Activated T-helper 17 cell treated with anti-CD3 and anti-CD28 coated beads, Interleukin-2, amount 50 U/mL, for 72 hours (primary cell): Measurements from ENCODE around the gene CRLF3. TPM values are rescaled to one million over a fixed set of nuclear protein-coding genes. Genes with fewer than 3 reads are reported as not detected.
"Not testable (repeated sequence)": the region's sequence is repeated elsewhere in the genome, so short reads cannot be mapped to it uniquely, and the experiment has no call there.

Experiments used
- ATAC-seq: fragments of 150-1000 bp; cut with Tn5 transposase; replicated peaks from 2 replicates; pipeline ENCODE4 v1.10.0; 2021; ENCODE audit warnings: mild to moderate bottlenecking, moderate library complexity
- H3K27ac Mint-ChIP-seq: one replicate; pipeline ENCODE4 v1.8.0; 2022; ENCODE audit warnings: mixed read lengths
- H3K27me3 Mint-ChIP-seq: one replicate; pipeline ENCODE4 v1.8.0; 2022; ENCODE audit warnings: mixed read lengths
- H3K36me3 Mint-ChIP-seq: one replicate; pipeline ENCODE4 v1.8.0; 2022; ENCODE audit warnings: low read depth, mild to moderate bottlenecking, mixed read lengths
- H3K4me1 Mint-ChIP-seq: one replicate; pipeline ENCODE4 v1.8.0; 2022; ENCODE audit warnings: mixed read lengths
- H3K4me3 Mint-ChIP-seq: one replicate; pipeline ENCODE4 v1.8.0; 2022; ENCODE audit warnings: mild to moderate bottlenecking, mixed read lengths
- H3K9me3 Mint-ChIP-seq: one replicate; pipeline ENCODE4 v1.8.0; 2022; ENCODE audit warnings: mixed read lengths
- total RNA-seq, 2 donors: library from RNA; stranded (reverse); gene quantifications; one replicate each; pipeline ENCODE4 v1.2.3, GENCODE V29; 2022

The CRLF3 gene
- total RNA-seq, 2 donors from 2014 or later = 42.9 to 55.4 TPM

DNA sequence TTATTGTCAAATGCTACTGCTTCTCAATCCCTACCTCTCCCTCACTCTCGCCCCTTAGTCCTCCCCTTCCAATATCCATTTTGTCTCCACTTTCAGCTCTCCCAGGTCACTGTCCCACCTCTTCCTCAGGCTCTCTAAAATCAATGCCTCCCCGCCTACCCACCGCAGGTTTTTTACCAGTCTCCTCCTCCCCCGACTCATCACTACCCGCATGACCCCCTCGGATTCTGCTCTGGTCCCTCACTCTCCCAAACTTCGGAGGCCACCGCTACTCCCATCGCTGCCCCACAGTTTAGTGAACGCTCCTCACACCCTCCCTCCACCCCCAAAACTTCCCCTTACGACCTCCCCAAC, 513 bp downstream of the CRLF3 start:
- peak; percentile 17 for ATAC-seq
- H3K4me1 Mint-ChIP-seq = peaks cover 21% of the 10 kb centered on the region
- peak overlapping the region; percentile 99 for H3K4me3 Mint-ChIP-seq
- no peaks in the 10 kb centered on the region for H3K9me3 Mint-ChIP-seq
- H3K27me3 Mint-ChIP-seq = no peaks in the 10 kb centered on the region
- H3K36me3 Mint-ChIP-seq = peaks cover 39% of the 10 kb centered on the region
- peak overlapping the region; percentile 95 for H3K27ac Mint-ChIP-seq

DNA sequence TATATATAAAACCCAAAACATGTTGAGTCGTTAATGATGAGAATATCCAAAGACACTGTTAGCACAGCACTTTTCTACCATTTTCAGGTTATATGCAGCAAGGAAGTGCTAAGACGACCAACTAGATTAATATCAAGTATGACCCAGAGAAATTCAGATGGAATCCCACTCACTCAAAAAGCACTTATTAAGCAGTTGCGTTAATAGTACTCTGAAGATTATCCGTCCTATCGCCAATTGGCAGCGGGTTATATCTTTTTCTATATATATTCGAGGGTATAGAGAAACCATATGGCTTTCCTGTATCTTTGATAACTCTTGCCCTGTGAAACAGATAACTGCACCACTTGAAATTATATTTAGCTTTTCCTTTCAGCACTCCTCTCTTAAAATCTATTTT, 1.1 kb downstream of the CRLF3 start:
- Mint-ChIP-seq H3K27me3 (no peaks in the 10 kb centered on the region), H3K4me1 (peaks cover 21% of the 10 kb centered on the region), H3K36me3 (peaks cover 45% of the 10 kb centered on the region), H3K4me3 (peak overlapping the region; percentile 99), H3K27ac (peak overlapping the region; percentile 95), H3K9me3 (no peaks in the 10 kb centered on the region)
- no peak for ATAC-seq

- H3K27ac Mint-ChIP-seq = peak overlapping the region; percentile 83
- H3K4me1 Mint-ChIP-seq = peaks cover 21% of the 10 kb centered on the region
- ATAC-seq, H3K27me3 Mint-ChIP-seq, H3K9me3 Mint-ChIP-seq: not testable (repeated sequence)
- peak overlapping the region; percentile 99 for H3K4me3 Mint-ChIP-seq
- H3K36me3 Mint-ChIP-seq = peaks cover 50% of the 10 kb centered on the region
Observed at GRCh38 chr17:30822919-30823318, 1.6 kb downstream of the CRLF3 start.

DNA sequence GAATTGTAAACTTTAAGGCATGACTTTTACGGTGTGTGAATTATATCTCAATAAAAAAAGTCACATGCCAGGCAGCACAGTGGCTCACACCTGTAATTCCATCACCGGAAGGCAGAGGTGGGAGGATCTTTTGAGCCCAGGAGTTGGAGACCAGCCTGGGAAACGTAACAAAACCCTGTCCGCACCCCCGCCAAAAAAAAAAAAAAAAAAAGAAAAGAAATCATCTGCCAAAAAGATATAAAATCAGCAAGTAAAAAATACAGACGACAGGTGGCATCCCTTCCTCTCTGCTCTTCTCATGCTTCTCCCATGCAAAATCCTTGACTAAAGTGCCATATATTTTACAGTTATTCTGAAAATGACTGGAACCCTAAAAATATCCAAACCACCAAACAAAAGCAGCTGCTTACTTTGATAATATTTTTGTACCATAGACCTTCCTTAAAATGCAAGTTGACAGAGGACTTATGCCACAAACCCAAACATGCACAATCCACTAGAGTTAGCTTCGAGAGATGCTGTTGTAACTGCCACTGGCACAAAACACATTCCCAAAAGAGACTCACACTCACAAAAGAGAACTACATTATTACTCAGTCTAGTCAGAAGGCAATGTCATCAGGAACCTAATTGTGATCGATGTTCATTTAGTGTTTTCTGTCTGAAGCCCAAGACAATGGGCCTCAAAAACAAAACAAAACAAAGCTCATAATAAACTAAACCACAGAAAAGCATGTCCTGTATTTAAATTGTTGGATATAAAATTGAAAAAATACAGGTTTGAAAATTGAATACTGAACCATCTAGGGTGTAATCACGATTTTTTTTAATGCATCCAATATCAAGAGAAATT, 2.4 kb downstream of the CRLF3 start:
- Mint-ChIP-seq H3K4me3 (peak overlapping the region; percentile 99), H3K9me3 (no peaks in the 10 kb centered on the region), H3K27me3 (no peaks in the 10 kb centered on the region), H3K4me1 (peaks cover 21% of the 10 kb centered on the region), H3K27ac (peak overlapping the region; percentile 83), H3K36me3 (peaks cover 53% of the 10 kb centered on the region)
- ATAC-seq = no peak

DNA sequence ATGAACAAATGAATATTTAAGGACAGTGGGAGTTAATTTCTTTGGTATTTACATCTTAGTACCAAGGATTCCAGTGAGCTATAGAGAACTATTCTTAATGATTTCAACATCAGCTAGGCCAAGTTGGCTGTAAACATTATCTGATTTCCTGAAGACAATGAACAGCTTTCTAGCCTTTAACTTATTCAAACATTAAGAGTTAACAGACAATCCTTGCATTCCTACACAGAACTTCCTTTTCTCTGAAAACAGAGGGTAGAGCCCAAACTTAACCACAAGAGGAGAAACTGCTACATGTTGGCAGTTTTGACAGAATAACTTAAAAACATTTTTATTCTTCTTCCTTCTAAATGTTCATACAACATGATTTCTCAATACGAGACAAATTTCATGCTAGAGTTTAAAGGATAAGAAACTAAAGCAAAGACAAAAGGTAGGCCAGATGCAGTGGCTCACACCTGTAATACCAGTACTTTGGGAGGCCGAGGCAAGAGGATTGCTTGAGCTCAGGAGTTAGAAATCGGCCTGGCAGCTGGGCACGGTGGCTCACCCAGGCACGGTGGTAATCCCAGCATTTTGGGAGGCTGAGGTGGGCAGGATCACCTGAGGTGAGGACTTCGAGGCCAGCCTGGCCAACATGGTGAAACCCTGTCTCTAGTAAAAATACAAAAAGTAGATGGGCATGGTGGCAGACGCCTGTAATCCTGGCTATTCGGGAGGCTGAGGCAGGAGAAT, 4.4 kb downstream of the CRLF3 start:
- Mint-ChIP-seq H3K4me1 (peaks cover 21% of the 10 kb centered on the region), H3K4me3 (peak overlapping the region; percentile 99), H3K9me3 (no peaks in the 10 kb centered on the region)

DNA sequence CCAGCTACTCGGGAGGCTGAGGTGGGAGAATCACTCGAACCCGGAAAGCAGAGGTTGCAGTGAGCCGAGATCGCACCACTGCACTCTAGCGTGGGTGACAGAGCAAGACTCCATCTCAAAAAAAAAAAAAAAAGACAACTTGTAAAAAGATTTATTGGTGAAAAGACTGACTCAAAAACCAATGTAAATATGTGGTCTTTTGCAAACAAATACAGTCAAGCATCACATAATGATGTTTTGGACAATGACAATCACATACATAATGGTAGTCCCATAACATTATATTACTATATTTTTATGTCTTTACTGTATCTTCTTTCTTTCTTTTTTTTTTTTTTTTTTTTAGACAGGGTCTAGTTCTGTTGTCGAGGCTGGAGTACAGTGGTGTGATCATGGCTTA, 8.3 kb downstream of the CRLF3 start:
- Mint-ChIP-seq H3K4me3 (no peak overlapping the region), H3K27me3 (no peaks in the 10 kb centered on the region), H3K9me3 (no peaks in the 10 kb centered on the region), H3K27ac (no peak overlapping the region), H3K36me3 (peaks cover 47% of the 10 kb centered on the region), H3K4me1 (peaks cover 20% of the 10 kb centered on the region)
- no peak for ATAC-seq

More for the DNA sequence above, 4.4 kb downstream of the CRLF3 start:
- no peaks in the 10 kb centered on the region for H3K27me3 Mint-ChIP-seq
- peak overlapping the region; percentile 83 for H3K27ac Mint-ChIP-seq
- no peak for ATAC-seq
- H3K36me3 Mint-ChIP-seq = peaks cover 66% of the 10 kb centered on the region

GRCh38 chr17:30814860-30815259, 9.6 kb downstream of the CRLF3 start:
- H3K4me1 Mint-ChIP-seq = peaks cover 16% of the 10 kb centered on the region
- not testable (repeated sequence) for H3K27me3 Mint-ChIP-seq, H3K4me3 Mint-ChIP-seq, H3K27ac Mint-ChIP-seq, ATAC-seq, H3K9me3 Mint-ChIP-seq
- H3K36me3 Mint-ChIP-seq = peaks cover 48% of the 10 kb centered on the region

GRCh38 chr17:30814236-30814635, 10.3 kb downstream of the CRLF3 start:
- H3K36me3 Mint-ChIP-seq = peaks cover 49% of the 10 kb centered on the region
- H3K4me3 Mint-ChIP-seq, ATAC-seq, H3K9me3 Mint-ChIP-seq, H3K27ac Mint-ChIP-seq, H3K27me3 Mint-ChIP-seq: not testable (repeated sequence)
- H3K4me1 Mint-ChIP-seq = peaks cover 19% of the 10 kb centered on the region

DNA sequence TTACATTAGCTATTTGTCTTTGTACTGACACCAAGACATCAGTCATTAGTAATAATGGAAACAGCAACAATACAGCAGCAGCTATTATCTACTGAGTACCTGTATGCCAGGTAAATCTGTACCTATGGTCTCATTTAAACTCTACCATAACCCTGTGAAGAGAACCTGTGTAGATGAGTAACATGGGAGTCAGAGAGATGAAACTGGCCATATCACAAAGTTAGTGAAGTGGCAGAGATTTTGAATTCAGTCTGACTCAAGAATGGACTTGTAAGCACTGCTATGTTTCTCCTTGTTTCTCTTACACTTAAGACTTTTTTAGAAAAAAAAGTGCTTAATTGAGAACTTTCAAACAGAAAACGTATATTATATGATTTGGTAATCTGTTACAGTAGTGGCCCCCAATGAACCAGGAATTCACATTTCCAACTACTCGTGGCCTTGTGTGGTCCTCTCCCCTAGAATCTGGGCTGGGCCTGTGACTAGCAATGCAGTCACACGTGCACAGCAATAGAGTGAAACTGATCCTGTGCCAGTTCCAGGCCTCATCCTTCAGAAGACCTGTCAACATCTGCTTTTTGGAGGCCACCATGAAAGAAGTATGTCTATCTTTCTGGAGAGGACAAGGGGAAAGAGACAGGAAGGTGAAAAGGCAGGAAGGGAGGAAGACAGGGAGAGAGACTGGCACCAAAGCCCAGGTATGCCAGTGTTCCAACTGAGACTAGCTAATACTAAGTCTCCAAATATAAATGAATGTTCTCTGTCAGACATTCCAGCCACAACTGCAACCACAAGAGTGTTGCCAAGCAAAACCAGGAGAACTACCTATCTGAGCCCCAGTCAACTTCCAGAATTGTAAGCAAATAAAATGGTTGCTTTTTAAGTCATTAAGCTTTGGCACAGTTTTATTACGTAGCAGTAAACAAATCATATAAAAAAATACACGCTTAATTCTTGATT, 12.0 kb downstream of the CRLF3 start:
- ATAC-seq = peak; percentile 84
- H3K4me1 Mint-ChIP-seq = peaks cover 19% of the 10 kb centered on the region
- no peaks in the 10 kb centered on the region for H3K9me3 Mint-ChIP-seq
- H3K27ac Mint-ChIP-seq = peak overlapping the region; percentile 85
- H3K27me3 Mint-ChIP-seq = no peaks in the 10 kb centered on the region
- peak overlapping the region; percentile 64 for H3K4me3 Mint-ChIP-seq
- H3K36me3 Mint-ChIP-seq = peaks cover 40% of the 10 kb centered on the region

- no peaks in the 10 kb centered on the region for H3K27me3 Mint-ChIP-seq
- H3K9me3 Mint-ChIP-seq = no peaks in the 10 kb centered on the region
- peak overlapping the region; percentile 92 for H3K27ac Mint-ChIP-seq
- peaks cover 27% of the 10 kb centered on the region for H3K4me1 Mint-ChIP-seq
- ATAC-seq = no peak
- peak overlapping the region; percentile 90 for H3K4me3 Mint-ChIP-seq
- peaks cover 28% of the 10 kb centered on the region for H3K36me3 Mint-ChIP-seq
Observed at GRCh38 chr17:30809867-30810266, 14.6 kb downstream of the CRLF3 start.

GRCh38 chr17:30808785-30809286, 15.7 kb downstream of the CRLF3 start:
- peak overlapping the region; percentile 92 for H3K27ac Mint-ChIP-seq
- no peaks in the 10 kb centered on the region for H3K9me3 Mint-ChIP-seq
- peaks cover 27% of the 10 kb centered on the region for H3K4me1 Mint-ChIP-seq
- peaks cover 38% of the 10 kb centered on the region for H3K36me3 Mint-ChIP-seq
- ATAC-seq = peak; percentile 70
- H3K4me3 Mint-ChIP-seq = peak overlapping the region; percentile 90
- no peaks in the 10 kb centered on the region for H3K27me3 Mint-ChIP-seq

DNA sequence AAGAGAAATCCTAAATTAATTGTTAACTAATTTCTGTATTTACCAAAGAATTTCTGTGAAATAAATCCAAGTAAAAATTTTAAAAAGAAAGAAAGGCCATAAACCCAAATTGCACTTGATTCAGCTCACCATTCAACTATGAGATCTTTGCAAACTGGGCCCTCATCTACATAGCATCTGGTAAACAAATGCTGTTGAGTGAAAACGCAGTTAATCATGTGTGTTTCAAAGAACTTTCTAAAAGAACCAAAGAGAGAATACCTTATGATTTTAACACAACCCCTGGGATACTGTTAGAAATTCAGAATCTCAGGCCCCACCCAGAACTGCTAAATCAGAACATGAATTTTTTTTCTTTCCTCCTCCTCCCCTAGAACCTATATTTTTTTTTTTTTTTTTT, 16.6 kb downstream of the CRLF3 start:
- H3K4me3 Mint-ChIP-seq = peak overlapping the region; percentile 90
- H3K9me3 Mint-ChIP-seq = no peaks in the 10 kb centered on the region
- ATAC-seq = no peak
- H3K36me3 Mint-ChIP-seq = peaks cover 47% of the 10 kb centered on the region
- peaks cover 21% of the 10 kb centered on the region for H3K4me1 Mint-ChIP-seq
- H3K27me3 Mint-ChIP-seq = no peaks in the 10 kb centered on the region
- H3K27ac Mint-ChIP-seq = peak overlapping the region; percentile 92

DNA sequence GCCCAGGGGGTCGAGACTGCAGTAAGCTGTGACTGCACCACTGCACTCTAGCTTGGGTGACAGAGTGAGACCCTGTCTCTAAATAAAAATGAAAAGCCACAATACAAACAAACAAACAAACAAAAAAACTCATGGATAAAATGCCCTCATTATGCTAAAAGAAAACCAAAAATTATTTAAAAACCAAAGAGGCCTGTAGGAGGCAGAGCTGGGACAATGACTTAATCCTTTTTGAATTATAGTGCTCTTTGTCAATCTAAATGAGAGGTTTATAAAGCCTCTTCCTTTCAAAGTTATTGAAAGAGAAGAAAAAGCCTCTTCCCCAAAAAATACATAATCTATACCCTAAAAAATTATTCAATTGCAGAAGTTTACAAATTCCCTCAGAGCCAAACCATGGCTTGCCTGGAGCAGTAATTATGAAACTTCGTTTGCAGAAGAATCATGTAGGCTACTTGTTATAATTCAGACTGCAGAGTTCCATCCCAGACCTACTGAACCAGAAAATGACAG, 18.5 kb downstream of the CRLF3 start:
- peak overlapping the region; percentile 71 for H3K27ac Mint-ChIP-seq
- ATAC-seq = no peak
- H3K27me3 Mint-ChIP-seq = no peaks in the 10 kb centered on the region
- no peaks in the 10 kb centered on the region for H3K9me3 Mint-ChIP-seq
- peaks cover 15% of the 10 kb centered on the region for H3K4me1 Mint-ChIP-seq
- H3K4me3 Mint-ChIP-seq = peak overlapping the region; percentile 27
- H3K36me3 Mint-ChIP-seq = peaks cover 63% of the 10 kb centered on the region

GRCh38 chr17:30801671-30802070, 22.8 kb downstream of the CRLF3 start:
- Mint-ChIP-seq H3K9me3 (no peaks in the 10 kb centered on the region), H3K4me1 (peaks cover 13% of the 10 kb centered on the region), H3K36me3 (peaks cover 75% of the 10 kb centered on the region), H3K27ac (peak overlapping the region; percentile 85), H3K4me3 (no peak overlapping the region), H3K27me3 (no peaks in the 10 kb centered on the region)
- ATAC-seq = no peak
